LNCAP (cell line): ENCODE data around the gene ASCC1.

Source experiments
- TF ChIP-seq, protein P1 (sequence below): fragments of 450-650 bp; IDR thresholded peaks from 2 replicates; pipeline ENCODE4 v1.5.1; 2017; ENCODE audit warnings: mild to moderate bottlenecking

The ASCC1 gene

DNA sequence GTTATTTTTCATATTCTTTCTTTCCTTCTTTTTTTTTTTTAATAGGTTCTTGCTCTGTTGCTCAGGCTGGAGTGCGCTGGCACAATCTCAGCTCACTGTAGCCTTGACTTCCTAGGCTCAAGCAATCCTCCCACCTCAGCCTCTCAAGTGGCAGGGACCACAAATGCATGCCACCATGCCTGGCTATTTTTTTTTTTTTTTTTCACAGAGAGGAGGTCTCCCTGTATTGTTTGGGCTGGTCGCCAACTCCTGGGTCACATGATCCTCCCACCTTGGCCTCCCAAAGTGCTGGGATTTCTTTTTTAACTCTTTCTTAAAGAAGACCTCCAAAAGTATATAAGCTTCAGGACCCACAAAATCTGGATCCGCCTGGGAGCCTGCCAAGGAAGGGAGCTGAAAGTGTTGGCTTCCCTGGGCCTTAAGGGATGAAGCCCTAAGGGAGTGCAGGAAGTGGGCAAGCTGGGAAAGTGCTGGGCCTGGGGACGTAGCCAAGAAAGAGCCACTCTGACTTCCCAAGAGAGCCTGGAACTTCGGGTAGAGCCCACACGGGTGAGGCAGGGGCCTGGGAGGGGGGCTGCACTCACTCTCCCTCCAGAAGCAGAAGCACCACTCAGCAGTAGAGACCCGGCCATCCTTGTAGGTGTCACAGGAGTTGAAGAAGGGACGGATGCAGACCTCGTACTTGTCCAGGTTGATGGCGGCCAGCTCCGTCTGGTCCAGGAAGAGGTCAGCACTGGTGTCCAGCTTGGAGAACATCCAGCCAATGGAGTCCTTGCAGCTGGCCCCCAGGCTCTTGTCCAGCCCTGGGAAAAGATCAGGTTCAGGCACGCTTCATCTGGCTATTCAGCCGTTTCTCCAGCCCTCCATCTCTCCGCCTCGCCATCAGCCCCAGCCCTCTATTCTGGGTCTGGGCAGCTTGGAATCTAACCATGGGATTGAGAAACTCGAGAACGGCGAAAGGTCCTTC, 149.5 kb downstream of the ASCC1 start:
- TF ChIP-seq, protein P1, sequence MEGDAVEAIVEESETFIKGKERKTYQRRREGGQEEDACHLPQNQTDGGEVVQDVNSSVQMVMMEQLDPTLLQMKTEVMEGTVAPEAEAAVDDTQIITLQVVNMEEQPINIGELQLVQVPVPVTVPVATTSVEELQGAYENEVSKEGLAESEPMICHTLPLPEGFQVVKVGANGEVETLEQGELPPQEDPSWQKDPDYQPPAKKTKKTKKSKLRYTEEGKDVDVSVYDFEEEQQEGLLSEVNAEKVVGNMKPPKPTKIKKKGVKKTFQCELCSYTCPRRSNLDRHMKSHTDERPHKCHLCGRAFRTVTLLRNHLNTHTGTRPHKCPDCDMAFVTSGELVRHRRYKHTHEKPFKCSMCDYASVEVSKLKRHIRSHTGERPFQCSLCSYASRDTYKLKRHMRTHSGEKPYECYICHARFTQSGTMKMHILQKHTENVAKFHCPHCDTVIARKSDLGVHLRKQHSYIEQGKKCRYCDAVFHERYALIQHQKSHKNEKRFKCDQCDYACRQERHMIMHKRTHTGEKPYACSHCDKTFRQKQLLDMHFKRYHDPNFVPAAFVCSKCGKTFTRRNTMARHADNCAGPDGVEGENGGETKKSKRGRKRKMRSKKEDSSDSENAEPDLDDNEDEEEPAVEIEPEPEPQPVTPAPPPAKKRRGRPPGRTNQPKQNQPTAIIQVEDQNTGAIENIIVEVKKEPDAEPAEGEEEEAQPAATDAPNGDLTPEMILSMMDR: no peak

- TF ChIP-seq, protein P1: no peak
These were observed 150.5 kb downstream of the ASCC1 start for GRCh38 chr10:72065439-72066025.

DNA sequence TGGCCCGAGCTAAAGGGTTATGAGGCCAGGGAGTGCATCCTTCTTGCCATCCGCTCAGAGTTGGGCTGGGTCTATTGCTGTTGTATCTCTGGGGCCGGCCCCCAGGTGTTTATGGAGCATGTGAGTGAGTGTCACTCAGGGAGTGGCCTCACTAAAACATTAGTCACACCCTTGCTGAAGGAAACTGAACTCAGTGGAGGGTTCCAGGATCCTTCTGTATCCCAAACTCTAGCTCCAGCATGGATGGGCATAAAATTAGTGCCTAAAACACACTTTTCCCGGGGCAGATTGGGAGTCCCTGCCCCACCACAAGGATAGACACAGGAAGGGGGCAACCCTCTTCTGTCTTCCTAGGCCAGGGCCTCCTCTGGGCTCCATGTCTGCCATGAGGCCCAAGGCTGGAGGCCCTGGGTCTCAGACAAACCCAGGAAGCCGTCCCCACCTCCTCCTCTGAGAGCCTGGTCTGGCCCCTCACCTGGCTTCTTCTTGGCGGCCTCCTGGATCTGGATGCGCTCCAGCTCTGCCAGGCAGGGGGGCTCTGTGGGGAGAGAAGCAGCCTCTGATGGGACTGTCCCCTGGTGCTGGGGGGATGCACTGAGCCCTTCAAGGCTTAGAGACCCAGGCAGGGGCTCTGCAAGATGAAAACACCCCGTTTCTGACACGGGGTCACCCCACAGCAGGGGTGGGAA, 152.2 kb downstream of the ASCC1 start:
- TF ChIP-seq, protein P1: no peak

DNA sequence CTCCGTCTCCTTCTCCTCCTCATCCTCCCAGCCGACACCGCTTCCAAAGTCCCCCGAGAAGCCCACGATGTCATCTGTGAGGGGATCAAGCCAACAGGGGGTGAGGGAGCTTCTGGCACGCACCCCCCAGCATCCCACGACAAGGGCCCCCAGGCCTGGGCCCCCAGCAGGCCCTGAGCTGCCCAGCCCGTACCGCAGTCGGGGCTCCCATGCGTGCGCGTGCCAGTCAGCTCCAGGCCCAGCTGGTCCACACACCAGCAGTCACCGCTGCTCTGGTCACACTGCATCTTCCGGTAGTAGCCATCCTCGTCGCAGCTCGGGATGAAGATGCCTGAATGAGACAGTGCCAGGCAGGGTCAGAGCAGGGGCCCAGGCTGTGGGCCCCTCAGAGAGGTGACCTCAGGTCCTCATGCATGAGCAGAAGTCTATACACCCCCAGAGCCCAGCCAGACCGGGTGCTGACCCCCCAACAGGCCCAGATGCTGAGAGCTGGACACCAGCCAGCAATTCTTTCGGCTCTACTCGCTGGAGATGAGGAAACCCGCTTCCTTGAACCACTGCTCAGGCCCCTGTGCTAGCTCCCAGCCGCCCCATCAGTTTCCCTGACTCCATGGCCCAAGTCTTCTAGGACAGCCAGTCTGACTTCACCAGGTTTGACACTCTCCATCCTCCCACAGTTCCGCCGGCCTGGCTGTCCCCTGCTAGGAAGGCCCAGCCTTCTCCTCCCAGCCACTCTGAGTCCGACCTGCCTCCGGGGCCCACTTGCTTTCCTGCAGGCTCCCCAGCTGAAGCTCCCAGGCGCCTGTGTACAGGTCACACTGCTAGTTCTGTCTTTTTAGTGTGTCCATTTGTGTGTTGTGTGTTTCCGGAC, 153.0 kb downstream of the ASCC1 start:
- TF ChIP-seq, protein P1: no peak

DNA sequence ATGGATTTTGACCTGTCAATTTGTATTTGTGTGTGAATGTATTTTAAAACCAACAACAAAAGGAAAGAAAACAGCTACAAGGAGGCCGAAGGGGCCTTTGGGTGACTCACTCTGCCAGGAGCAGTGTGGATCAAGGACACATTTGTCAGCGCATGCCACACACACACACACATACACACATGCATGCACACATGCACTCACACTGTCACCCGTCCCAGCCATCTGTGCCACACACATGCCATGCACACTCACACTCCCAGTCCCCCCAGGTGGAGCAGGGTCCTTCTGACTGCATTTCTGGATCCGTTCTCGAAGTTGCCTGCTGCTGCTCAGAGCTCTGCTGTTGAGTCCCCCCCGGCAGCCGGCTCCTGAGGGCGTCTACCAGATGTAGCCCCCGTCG, 153.7 kb downstream of the ASCC1 start:
- TF ChIP-seq, protein P1: no peak

- TF ChIP-seq, protein P1: no peak
These were observed 154.1 kb downstream of the ASCC1 start for GRCh38 chr10:72061930-72062329.

DNA sequence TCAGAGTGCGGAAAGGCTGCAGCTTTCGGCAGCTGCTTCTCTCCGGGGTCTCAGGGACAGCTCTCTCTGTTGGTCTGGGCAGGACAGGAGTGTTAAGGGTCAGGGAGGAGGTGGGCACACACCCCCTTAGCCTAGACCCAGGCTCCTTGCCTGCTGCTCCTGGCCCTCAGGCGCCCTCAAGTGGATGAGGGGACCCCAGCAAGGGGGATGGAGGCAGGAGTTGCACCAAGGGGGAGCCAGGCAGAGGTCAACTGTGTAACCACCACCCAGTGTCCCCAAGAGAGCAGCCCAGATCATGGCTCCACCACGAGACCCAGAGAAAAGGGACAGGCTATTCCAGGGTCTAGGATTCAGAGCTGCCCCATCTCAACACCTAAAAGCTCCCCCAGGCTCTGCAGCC, 154.6 kb downstream of the ASCC1 start:
- TF ChIP-seq, protein P1: no peak
